ENCODE results near the gene CBX8. TPM values are rescaled to one million over a fixed set of nuclear protein-coding genes. Genes with fewer than 3 reads are reported as not detected.

The CBX8 gene
- total and polyA plus RNA-seq, 10 donors, result 2.1 to 5.6 (median 3.4) TPM

DNA sequence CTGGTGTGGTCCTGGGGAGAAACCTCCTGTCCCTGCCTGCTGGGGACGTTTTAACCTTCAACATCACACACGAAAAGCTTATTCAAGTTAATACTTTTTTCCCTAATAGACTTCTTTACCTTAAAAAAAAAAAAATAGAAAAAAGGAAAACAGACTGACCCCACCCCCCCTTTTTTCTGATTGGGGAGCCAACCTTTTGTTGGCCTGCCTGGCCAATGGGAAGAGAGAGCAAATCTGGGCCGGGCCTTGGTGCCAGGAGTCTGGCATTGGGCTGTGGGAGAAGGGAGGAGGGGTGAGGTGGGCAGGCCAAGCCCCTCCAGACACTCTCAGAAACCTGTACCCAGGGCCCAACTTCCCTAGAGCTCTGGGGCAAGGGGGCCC is 3.0 kb downstream of the CBX8 start:
- 74 to 86% (median 82%) methylated on average over 3 of the region's 3 CpGs for WGBS, 5 donors
- DNase-seq, result no peak
- Histone ChIP-seq H3K36me3 (peaks cover 0 to 11% (median 2%) of the 10 kb centered on the region in 6 donors), H3K4me3 (no peak overlapping the region), H3K27me3 (replicated peaks in 1 of 7) (peaks cover 36 to 79% (median 65%) of the 10 kb centered on the region in 7 donors), H3K9me3 (no peaks in the 10 kb centered on the region), H3K4me1 (peaks cover 30 to 79% (median 69%) of the 10 kb centered on the region in 6 donors), H3K27ac (no peak overlapping the region)
- intact Hi-C loops (cut with DNase I; ENCODE audit: low total_unique reads), result no loop called here
- no peak for TF ChIP-seq POLR2A (IDR thresholded peaks at IDR 0.05)
- TF ChIP-seq, protein P1, sequence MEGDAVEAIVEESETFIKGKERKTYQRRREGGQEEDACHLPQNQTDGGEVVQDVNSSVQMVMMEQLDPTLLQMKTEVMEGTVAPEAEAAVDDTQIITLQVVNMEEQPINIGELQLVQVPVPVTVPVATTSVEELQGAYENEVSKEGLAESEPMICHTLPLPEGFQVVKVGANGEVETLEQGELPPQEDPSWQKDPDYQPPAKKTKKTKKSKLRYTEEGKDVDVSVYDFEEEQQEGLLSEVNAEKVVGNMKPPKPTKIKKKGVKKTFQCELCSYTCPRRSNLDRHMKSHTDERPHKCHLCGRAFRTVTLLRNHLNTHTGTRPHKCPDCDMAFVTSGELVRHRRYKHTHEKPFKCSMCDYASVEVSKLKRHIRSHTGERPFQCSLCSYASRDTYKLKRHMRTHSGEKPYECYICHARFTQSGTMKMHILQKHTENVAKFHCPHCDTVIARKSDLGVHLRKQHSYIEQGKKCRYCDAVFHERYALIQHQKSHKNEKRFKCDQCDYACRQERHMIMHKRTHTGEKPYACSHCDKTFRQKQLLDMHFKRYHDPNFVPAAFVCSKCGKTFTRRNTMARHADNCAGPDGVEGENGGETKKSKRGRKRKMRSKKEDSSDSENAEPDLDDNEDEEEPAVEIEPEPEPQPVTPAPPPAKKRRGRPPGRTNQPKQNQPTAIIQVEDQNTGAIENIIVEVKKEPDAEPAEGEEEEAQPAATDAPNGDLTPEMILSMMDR (IDR thresholded peaks at IDR 0.05 in 8 of 11, conservative IDR thresholded peaks at IDR 0.05 in 3 of 11), result no peak
- TF ChIP-seq POLR2AphosphoS5 (IDR thresholded peaks at IDR 0.05), result no peak

DNA sequence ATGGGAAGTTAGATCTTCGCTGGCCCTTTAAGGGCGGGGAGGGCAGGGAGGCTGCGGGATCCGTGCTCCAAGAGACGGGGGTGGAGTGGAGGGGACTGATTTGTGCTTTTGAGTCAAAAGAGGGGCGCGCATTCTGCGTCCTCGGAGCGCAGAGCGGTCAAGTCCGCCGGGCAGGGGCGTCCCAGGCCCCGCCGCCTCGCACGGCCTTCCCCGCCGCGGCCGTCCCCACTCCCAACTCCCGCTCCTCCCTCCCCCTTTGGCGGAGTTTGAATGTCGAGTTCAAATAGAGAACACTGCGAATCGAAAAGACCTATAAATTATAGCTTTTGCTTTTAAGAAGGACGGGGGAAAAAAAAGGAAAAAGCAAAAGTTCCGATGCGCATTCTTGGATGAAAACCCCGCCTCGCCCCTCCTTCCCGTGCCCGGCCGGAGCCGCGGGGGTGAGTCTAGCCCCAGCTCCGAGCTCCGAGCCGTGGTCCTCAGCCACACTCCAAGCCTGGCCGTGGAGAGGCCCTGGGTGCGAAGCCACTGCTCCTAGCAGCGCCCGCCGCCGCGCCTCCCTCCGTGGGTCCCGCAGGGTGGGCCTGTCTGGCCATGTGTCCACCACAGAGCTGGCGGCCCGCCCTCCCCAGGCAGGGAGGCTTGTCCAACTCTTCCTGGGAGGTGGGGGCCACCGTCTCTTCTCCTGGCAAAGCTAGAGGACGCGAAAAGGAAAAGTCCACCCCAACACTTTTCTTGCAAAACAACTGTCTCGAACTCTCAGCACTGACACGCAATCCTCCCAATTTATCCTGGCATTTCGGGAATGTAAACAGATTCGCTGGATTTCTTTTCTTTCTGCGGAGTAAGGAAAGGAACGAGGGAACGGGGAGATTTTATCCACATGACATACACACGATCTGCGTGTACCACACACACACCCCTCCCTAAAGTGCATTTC is 3.6 kb downstream of the CBX8 start:
- TF ChIP-seq POLR2AphosphoS5 (IDR thresholded peaks at IDR 0.05) (peak in 1 of 3 donors; percentile 44), POLR2A (IDR thresholded peaks at IDR 0.05) (no peak)
- TF ChIP-seq, protein P1 (IDR thresholded peaks at IDR 0.05 in 8 of 11, conservative IDR thresholded peaks at IDR 0.05 in 3 of 11), result no peak
- WGBS, 5 donors, result 53 to 63% (median 59%) methylated on average over 52 to 63 of the region's 63 CpGs
- Histone ChIP-seq H3K4me1 (peaks cover 24 to 73% (median 62%) of the 10 kb centered on the region in 6 donors), H3K27ac (no peak overlapping the region), H3K27me3 (replicated peaks in 1 of 7) (peaks cover 30 to 79% (median 64%) of the 10 kb centered on the region in 7 donors), H3K4me3 (no peak overlapping the region), H3K36me3 (peaks cover 0 to 11% (median 2%) of the 10 kb centered on the region in 6 donors), H3K9me3 (no peaks in the 10 kb centered on the region)
- DNase-seq, result no peak
- intact Hi-C loops (cut with DNase I; ENCODE audit: low total_unique reads), result no loop called here

DNA sequence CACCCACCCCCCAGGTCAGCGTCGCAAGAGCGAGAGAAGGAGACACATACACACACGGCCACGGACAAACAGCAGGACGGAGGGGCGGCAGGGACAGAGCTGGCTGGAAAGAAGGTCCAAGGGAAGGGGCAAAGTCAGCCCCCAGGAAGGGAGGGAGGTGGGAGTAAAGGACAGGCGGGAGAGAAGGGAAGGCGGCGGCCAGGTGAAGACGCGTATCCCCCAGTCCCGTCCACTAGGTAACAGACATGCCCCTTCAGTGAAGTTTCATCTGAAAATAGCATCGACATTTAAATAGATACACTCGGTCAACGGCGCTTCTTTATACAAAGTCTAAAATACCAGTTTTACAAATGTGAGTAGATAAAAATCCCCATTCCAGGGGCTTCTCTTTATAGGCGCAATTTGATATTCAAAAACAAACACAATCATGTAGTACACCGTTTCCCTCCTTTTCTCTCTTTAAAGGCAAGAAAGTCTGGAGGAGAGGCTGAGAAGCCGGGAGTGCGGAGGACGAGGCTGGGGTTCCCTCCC is 4.5 kb downstream of the CBX8 start:
- Histone ChIP-seq H3K9me3 (no peaks in the 10 kb centered on the region), H3K27me3 (replicated peaks in 1 of 7) (peaks cover 26 to 79% (median 61%) of the 10 kb centered on the region in 7 donors), H3K27ac (no peak overlapping the region), H3K4me1 (peaks cover 18 to 64% (median 55%) of the 10 kb centered on the region in 6 donors), H3K4me3 (no peak overlapping the region), H3K36me3 (peaks cover 0 to 11% (median 2%) of the 10 kb centered on the region in 6 donors)
- no peak for DNase-seq
- 18 to 23% (median 23%) methylated on average over 22 of the region's 22 CpGs for WGBS, 5 donors
- intact Hi-C loops (cut with DNase I; ENCODE audit: low total_unique reads), result no loop called here
- TF ChIP-seq POLR2AphosphoS5 (IDR thresholded peaks at IDR 0.05), result no peak
- TF ChIP-seq, protein P1 (IDR thresholded peaks at IDR 0.05 in 8 of 11, conservative IDR thresholded peaks at IDR 0.05 in 3 of 11), result no peak
- no peak for TF ChIP-seq POLR2A (IDR thresholded peaks at IDR 0.05)

DNA sequence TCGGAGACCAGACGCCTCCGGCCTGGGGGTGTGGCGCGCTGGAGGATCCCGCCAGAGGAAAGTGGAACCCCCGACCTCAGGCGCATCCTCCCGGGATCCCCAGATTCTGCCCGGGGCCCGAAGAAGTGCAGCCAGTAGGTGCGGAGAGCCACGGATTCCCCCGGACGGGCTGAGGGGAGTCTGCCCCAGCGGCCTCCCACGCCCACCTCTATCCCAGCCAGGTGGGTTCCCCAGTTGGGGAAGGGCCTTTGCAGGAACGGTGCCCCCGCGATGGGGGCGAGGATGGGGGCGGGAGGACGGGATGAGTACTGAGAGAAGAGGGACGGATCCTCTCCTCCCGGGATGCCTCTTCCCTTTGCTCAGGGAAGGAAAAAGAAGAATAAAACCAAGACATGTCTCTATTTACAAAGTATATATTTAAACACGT is 5.1 kb downstream of the CBX8 start:
- DNase-seq, result no peak
- peaks cover 26 to 82% (median 66%) of the 10 kb centered on the region in 7 donors for H3K27me3 ChIP-seq (replicated peaks in 1 of 7)
- no peak overlapping the region for H3K27ac ChIP-seq
- H3K4me1 ChIP-seq, result peaks cover 18 to 61% (median 53%) of the 10 kb centered on the region in 6 donors
- TF ChIP-seq POLR2AphosphoS5 (IDR thresholded peaks at IDR 0.05) (no peak), POLR2A (IDR thresholded peaks at IDR 0.05) (no peak)
- TF ChIP-seq, protein P1 (IDR thresholded peaks at IDR 0.05 in 8 of 11, conservative IDR thresholded peaks at IDR 0.05 in 3 of 11), result no peak
- intact Hi-C loops (cut with DNase I; ENCODE audit: low total_unique reads), result no loop called here
- WGBS, 5 donors, result 4 to 7% (median 6%) methylated on average over 22 to 26 of the region's 26 CpGs
- H3K4me3 ChIP-seq, result peak overlapping the region in 1 of 8 donors; percentile 14
- H3K36me3 ChIP-seq, result peaks cover 0 to 11% (median 2%) of the 10 kb centered on the region in 6 donors
- H3K9me3 ChIP-seq, result no peaks in the 10 kb centered on the region

Measured in spleen (tissue), 11 donors.